GM12892 (cell line): ENCODE results near the gene TMEM80.

Experiments used
- POLR2A ChIP-seq: IDR thresholded peaks from 2 replicates; pipeline ENCODE4 v1.6.1; 2011; ENCODE audit warnings: low read depth, low read length, control low read depth
- TAF1 ChIP-seq: IDR thresholded peaks from 2 replicates; pipeline ENCODE4 v1.6.1; 2011; ENCODE audit warnings: low read depth, mild to moderate bottlenecking, control low read depth, low read length, borderline replicate concordance

- no peak for TF ChIP-seq TAF1
- TF ChIP-seq POLR2A: no peak
Measured at GRCh38 chr11:727281-727701, 31.7 kb downstream of the TMEM80 start.
